GM19328 (cell line): Measurements from ENCODE around the gene IL13.
A peak's percentile ranks its signal among the peaks of the same experiment; 100 is the strongest.
"Not testable (repeated sequence)": the region's sequence is repeated elsewhere in the genome, so short reads cannot be mapped to it uniquely, and the experiment has no call there.

Experiments used
- ATAC-seq: cut with Tn5 transposase; IDR thresholded peaks from one replicate; pipeline ENCODE4 v1.9.1; 2021; ENCODE audit warnings: mild to moderate bottlenecking, moderate library complexity; ENCODE audit not compliant: unreplicated experiment

The IL13 gene

DNA sequence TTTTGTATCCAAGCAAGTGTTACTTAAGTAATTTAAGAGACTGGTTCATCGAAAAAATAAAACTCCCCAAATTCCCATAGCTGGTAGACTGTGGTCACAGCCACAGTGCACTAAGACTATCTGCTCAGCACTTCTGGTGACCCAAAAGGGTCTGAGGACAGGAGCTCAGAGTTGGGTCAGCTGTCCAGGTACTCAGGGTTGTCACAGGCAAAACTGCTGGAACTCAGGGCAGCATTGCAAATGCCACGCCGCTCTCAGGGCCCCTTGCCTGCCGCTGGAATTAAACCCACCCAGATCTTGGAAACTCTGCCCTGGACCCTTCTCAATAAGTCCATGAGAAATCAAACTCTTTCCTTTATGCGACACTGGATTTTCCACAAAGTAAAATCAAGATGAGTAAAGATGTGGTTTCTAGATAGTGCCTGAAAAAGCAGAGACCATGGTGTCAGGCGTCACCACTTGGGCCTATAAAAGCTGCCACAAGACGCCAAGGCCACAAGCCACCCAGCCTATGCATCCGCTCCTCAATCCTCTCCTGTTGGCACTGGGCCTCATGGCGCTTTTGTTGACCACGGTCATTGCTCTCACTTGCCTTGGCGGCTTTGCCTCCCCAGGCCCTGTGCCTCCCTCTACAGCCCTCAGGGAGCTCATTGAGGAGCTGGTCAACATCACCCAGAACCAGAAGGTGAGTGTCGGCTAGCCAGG lies at the start of gene IL13:
Gene IL13 (plus strand): TSS at position 498 of the 705 bp plus-strand sequence. CDS start 14 bp downstream, at position 512.
- no peak for ATAC-seq

DNA sequence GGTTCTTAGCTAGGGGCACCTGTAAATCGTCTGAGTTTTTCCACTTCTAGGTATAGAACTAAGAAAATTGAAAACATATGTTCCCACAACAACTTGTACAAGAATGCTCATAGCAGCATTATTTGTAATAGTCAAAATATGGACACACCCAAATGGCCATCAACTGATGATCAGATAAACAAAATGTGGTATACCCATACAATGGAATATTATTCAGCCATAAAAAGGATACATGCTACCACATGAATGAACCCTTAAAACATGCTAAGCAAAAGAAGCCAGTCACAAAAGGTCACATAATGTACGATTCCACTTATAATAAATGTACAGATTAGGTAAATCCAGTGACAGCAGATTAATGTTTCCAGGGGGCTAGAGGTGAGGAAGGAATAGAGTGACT lies 46.0 kb upstream of the IL13 start:
- ATAC-seq: no peak

DNA sequence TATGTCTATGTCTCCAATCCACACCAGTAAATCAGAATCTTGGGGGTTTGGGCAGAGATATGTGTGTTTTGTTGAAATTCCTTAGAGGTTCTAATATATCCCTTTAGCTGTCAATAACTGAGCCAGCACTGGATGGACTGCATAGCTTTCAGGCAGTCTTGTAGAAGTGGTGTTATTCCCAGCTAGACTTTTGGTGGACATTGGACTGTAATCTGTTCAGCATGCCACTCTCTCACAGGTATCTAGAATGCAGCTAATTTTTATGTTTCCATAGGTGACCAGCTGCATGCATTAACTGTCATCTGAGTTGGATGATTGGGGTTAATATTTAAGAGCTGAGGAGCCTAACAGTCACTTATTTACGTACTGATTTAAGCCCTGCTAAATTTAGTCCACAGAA lies 45.1 kb upstream of the IL13 start:
- no peak for ATAC-seq

DNA sequence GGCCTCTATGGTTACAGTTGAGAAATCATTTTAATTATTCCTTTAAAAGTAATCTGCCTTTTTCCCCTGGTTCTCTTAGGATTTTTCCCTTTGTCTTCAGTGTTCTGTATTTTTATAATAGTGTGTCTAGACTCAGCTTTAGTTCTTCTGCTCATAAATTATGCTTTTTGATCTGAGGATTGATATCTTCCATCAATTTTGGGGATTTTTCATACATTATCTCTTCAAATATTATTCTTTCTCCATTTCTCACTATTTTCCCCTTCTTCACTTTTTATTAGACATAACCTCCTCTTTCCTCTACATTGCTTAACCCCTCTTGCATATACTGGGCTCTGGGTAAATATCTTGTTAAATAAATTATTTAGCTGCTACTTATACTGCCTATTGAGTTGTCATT lies 36.3 kb upstream of the IL13 start:
- ATAC-seq: no peak

DNA sequence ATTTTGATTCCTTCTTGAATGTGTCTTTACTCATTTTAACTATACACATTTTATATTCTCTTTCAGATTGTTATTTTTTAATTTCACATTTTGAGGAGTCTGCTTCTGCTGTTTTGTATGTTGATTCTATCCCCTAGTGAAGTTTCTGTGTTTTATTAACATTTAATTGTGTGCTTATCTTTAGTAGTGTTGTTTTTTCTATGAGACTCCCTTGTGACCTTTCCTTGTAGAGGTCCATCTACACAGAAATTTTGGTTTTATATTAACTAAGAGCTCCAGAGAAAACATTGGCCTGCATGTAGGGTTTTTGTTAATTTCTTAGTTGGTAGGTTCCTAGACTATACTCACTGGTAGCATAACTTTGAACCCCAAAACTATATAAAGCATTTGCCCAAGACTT lies 35.4 kb upstream of the IL13 start:
- ATAC-seq: no peak

DNA sequence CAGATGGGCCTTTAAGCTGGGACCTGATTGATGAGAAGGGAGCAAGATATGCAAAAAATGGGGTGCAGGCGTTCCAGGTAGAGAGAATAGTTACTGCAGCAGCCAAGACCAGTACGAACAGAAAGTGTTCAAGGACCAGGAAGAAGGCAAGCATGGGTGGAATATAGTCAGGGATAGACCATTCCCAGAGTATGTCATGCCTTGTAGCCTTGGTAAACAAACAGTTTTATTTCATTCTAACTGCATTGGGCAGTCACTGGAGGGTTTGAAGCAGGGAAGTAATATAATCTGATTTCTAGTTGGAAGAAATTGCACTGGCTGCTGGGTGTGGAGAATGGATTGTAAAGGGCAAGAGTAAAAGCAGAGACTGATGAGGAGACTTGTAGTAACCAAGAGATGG lies 30.5 kb upstream of the IL13 start:
- no peak for ATAC-seq

DNA sequence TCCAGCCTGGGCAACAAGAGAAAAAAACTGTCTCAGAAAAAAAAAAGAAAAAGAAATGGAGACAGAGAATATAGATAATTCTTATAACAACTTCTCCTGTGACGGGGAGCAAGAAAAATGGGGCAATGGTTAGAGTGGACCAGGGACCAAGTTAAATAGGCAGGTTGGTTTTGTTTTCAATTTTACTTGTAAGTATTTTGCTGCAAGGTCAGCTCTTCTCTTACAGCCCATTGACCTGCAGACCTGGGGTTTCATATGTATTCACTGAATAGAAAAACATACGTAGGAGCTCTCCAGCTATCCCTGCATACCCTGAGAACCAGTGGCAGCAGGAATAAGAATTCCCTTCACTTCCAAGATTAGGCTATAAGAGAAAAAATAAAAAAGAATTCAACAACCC lies 29.2 kb upstream of the IL13 start:
- ATAC-seq: no peak

DNA sequence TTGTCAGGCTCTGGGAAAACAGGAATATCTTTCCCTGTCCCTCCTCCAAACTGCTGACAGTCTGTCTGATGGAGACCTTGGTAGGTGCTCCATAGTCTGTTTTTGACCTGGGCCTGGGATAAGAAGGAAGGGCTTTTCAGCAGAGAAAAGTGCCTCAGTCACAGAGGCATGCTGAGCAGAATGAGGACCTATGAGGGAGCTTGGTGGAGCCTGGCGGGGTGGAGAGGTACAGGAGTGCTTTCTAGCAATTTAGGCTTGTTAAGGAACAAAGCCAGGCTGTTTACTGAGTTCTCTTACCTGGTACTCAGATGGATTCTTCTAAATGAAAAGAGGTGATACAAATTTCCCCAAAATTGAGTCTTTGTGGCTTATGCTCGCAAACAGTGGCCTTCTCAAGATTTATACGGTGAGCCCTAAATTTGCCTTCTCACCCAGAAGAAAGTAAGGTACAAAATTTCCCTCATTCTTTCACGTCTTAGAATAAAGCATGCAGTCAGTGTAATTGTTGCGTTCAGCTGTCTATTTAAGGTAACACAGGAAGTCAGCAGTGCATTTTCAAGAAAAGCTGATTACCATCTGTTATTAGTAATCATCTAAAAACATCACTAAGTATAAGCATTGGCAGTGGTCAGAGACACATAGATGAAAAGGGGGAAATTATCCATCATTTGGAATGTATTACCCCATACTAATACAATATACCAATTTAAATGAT lies 28.6 kb upstream of the IL13 start:
- ATAC-seq: peak; percentile 53

DNA sequence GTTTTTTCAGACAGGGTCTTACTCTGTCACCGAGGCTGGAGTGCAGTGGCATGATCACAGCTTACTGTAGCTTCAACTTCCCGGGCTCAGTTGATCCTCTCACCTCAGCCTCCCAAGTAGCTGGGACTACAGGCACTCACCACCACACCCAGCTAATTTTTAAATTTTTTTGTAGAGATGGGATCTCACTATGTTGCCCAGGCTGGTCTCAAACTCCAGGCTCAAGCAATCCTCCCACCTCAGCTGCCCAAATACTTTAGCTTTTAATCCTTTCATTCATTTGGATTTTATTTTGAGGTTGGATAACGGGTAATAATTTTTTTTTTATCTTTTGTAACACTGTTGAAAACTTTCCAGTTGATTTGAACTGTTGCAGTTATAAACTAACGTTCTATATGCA lies 24.4 kb upstream of the IL13 start:
- not testable (repeated sequence) for ATAC-seq

DNA sequence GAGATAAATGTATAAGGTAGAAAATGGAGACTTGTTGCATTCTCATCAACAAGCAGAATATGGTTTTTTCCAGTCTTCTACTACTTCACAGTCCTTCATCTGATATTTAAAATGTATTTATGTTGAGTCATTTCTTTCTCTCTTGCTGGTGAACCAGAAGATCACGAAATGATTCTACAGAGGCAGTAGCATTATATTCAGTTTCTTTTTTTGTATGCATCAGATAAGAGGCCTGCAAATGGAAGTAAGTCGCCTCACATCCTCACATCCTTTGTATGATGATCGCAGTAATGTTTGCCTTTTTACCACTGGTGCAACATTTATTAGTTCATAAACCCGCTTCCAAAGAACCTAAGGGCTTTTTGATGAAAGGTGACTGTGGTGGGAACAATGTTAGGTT lies 22.1 kb upstream of the IL13 start:
- ATAC-seq: no peak

DNA sequence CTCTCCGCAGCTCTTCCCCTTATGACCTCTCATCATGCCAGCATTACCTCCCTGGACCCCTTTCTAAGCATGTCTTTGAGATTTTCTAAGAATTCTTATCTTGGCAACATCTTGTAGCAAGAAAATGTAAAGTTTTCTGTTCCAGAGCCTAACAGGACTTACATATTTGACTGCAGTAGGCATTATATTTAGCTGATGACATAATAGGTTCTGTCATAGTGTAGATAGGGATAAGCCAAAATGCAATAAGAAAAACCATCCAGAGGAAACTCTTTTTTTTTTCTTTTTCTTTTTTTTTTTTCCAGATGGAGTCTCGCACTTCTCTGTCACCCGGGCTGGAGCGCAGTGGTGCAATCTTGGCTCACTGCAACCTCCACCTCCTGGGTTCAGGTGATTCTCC lies 20.7 kb upstream of the IL13 start:
- no peak for ATAC-seq

DNA sequence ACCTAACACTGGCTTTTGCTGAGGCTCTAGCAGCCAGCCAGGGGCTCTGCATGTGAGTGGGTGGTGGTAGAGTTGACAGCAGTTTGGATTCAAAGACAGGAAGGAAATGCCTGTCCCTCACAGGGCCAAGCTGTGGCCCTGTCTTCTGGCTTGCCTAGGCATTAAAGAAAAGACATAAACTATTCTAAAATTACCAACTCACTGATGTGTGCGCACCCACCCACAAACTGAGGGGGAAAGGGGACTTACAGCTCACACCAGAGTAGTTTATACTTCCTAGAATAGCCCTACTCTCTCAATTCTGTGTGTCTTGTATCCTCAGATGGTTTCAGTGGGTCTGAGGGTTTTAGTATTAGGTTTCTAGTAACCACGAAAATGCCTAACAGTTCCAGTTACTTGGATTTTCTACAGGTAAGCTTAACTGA lies 18.3 kb upstream of the IL13 start:
- ATAC-seq: peak; percentile 64

DNA sequence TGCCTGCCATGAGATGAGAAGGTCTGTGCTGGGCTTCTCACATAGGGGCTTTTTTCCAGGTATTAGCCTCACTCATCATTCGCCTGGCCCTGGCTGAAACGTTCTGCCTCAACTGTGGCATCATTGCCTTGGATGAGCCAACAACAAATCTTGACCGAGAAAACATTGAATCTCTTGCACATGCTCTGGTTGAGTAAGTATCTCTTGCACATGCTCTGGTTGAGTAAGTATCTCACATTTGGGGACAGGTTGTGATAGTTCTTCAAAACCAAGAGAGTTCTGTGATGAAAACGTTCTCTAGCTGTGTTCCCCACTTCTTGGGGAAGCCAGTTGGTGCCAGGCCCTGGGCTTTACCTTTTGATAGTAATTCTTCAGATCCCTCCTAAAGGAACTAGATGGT lies 17.4 kb upstream of the IL13 start:
- no peak for ATAC-seq

DNA sequence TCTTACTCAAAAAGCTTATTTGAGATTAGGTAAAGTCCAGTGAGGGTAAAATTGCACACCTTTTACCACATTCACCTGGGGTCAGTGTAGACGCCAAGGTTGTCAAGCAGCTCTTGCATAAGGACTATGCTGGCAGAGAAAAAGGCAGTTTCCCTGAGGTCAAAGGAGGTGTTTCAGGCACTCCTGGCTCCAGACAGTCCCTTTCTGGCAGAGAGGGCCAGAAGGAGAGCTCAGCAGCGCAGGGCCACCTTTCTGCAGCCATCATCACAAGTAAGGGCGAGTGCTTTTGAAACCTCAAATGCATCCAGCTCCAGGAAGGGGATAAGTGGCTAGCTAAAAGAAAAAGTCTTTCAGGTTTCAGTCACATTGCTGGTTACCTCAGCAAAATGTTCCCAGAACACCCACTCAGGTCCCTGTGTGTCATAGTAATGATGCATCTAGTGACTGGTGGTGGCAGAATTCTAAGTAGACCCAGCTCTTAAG lies 16.7 kb upstream of the IL13 start:
- no peak for ATAC-seq

DNA sequence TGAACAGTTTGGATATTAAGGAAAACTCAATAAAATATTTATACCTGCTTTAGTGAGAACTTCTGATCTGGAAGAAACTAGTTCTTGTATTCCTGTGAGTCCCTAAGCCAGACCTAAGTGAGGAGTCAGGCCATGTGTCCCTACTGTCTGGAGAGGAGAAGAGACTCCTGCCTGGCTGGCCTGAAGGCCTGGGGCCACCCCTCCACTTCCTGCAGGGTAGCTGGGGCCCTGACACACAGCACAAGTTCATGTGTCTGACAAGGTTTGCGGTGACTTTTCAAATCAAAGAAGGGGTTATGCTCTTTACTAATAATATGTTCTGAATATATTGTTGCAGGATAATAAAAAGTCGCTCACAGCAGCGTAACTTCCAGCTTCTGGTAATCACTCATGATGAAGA lies 16.1 kb upstream of the IL13 start:
- ATAC-seq: no peak

DNA sequence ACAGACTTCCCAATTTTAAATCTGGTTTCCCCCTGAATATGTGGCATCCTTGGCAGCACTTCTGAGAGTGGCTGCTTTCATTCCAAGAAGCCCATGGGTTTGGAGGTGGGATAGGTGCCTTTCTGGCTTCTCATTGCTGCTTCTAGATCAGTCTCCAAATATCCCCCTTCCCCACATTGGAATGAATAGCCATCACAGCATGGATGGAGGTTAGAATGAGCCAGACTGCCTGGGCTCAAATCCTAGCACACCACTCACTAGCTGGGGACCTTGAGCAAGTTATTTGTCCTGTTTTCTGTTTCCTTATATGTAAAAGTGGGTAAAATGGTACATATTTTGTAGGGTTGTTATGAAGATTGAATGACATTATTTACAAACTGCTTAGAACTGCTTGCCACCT lies 13.8 kb upstream of the IL13 start:
- no peak for ATAC-seq

DNA sequence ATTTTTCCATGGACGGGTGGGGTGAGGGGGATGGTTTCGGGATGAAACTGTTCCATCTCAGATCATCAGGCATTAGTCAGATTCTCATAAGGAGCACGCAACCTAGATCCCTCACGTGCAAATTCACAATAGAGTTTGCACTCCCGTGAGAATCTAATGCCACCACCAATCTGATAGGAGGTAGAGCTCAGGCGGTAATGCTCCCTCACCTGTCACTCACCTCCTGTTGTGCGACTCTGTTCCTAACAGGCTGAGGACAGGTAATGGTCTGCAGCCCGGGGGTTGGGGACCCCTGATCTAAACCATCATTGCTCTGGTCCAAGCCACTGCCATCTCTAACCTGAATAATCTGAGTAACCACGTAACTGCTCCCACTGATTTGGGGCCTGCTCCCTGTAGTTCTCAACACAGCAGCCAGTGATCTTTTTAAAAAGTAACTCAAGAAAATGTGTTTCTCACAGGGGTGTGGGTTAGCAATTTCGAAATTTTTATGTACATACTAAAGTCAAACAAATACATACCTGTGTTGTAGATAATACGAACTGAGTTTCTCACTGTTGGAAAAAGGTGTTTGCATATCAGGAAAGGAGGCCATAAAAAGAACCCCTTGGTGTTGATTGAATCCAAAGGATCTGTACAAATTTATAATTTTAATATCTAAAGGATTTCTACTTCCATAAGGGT lies 11.2 kb upstream of the IL13 start:
- ATAC-seq: no peak

DNA sequence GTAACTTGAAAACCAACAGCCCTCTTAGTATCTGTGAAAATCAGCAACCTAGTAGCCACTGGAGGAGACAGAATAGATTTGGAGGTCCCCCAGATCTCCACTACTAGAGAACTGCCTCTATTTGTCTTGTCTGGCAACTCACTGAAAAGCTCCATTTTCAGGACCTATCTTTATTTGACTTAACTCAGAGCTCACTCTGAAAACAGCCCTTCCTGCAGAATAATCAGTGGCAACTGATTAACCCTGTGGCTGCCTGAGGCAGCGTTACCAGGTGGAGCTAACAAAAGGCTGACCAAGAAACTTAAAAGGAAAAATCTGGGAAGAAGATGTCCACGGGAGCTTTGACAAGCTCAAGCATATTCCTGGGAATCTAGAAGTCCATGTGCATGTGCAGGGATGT lies 10.5 kb upstream of the IL13 start:
- no peak for ATAC-seq

DNA sequence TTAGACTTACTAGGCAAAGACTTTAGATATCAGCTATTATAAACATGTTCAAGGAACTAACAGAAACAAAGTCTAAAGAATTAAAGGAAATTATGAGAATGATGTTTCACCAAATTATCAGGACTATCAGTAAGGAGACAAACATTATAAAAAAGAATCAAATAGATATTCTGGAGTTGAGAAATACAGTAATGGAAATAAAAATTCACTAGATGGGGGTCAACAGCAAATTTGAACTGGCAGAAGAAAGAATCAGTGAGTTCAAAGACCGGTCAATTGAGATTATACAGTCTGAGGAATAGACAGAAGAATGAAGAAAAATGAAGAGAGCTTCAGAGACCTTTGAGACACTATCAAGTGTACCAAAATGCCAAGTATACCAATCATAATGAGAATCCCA lies 9.6 kb upstream of the IL13 start:
- ATAC-seq: no peak

DNA sequence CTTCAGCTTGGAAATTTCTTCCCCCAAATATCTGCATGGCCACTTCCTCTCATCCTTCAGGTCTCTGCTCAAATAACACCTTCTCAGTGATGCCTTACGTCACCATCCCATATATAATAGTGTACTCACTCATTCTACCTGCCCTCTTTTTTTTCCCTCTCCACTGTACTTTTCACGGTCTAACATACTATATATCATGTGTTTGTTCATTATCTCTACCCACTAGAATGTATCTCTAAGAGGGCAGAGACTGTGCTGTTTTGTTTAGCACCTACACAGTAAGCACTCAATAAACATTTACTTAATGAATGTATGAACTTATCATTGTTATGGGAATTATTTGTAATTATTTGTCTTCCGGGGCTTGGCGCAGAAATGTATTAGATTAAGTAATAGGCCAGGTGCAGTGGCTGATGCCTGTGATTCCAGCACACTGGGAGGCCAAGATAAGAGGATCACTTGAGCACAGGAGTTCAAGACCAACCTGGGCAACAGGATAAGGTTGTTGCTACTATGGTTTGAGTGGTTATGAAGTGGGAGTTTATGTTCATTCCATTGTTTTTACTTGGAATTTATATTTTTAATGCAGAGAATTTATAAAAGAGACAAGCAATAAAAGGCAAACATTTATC lies 6.0 kb upstream of the IL13 start:
- no peak for ATAC-seq

DNA sequence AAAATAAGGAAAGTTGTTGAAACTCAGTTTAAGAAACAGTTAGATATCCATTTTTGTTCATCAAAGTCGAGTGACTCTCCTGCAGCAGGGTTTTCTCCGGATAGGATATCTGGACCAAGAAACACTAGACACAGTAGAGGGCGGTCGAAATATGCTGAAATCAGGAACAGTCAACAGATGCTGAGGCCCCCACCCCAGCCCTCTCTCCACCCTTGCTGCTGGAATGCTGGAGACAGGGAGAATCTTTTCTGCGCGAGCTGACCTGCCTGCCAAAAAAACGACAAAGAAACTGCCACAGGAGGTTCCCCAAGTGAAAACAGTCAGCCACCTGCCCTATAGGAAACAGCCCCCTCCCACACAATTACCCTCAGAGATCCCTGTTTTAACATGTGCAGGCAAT lies 4.3 kb upstream of the IL13 start:
- ATAC-seq: no peak
